Mesothelial cell of epicardium (in vitro differentiated cells): ENCODE measurements around the gene PLEKHD1. TPM values are rescaled to one million over a fixed set of nuclear protein-coding genes. Genes with fewer than 3 reads are reported as not detected.
"Not testable (repeated sequence)": the region's sequence is repeated elsewhere in the genome, so short reads cannot be mapped to it uniquely, and the experiment has no call there.

Experiments
- DNase-seq, 2 experiments: peaks; one replicate each; pipeline ENCODE4 v3.0.0; 2021; ENCODE audit warnings: low spot score in 2 of 2; ENCODE audit not compliant: unreplicated experiment in 2 of 2
- H3K27ac Mint-ChIP-seq: 2 replicates; pipeline ENCODE4 v1.8.0; 2021; ENCODE audit warnings: mixed read lengths
- H3K27me3 Mint-ChIP-seq: 2 replicates; pipeline ENCODE4 v1.8.0; 2021; ENCODE audit warnings: low read depth, mixed read lengths
- H3K36me3 Mint-ChIP-seq: 2 replicates; pipeline ENCODE4 v1.8.0; 2021; ENCODE audit warnings: mixed read lengths
- H3K4me1 Mint-ChIP-seq: 2 replicates; pipeline ENCODE4 v1.8.0; 2021; ENCODE audit warnings: mixed read lengths
- H3K4me3 Mint-ChIP-seq: 2 replicates; pipeline ENCODE4 v1.8.0; 2021; ENCODE audit warnings: mild to moderate bottlenecking, moderate library complexity, mixed read lengths
- H3K9me3 Mint-ChIP-seq: 2 replicates; pipeline ENCODE4 v1.8.0; 2021; ENCODE audit warnings: mixed read lengths
- total RNA-seq: library from RNA; stranded (reverse); gene quantifications from 3 replicates; pipeline ENCODE4 v1.2.1, GENCODE V29; 2021
- TF ChIP-seq, protein P1 (sequence below): fragments of 200-600 bp; sonication (generic); IDR thresholded peaks from one replicate; pipeline ENCODE4 v1.5.0; 2021; ENCODE audit warnings: antibody characterized with exemption; ENCODE audit not compliant: unreplicated experiment

The PLEKHD1 gene
- total RNA-seq, 1 donor from 2014 or later = 0.20 TPM

- H3K27me3 Mint-ChIP-seq = peaks cover 60% of the 10 kb centered on the region
Measured at GRCh38 chr14:69491193-69491592, 6.7 kb downstream of the PLEKHD1 start.

DNA sequence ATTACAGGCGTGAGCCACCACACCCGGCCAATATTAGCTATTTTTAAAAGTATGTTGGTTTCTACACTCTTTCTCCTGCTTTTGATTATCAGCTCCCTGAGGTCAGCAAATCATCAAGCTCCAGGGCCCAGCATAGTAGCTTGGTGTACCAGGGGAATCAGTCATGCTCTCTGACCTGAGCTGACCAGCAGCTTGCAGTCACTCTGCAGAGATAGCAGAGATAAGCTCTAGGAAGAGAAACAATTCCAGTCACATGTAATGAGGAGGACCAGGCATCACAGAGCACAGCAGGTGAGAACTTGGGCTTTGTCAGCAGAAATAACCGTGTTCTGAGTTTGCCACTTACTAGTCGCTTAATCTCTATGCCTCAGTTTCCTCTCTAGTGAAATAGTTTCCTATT lies 8.5 kb downstream of the PLEKHD1 start:
- no peak for DNase-seq
- no peak overlapping the region for H3K4me3 Mint-ChIP-seq
- TF ChIP-seq, protein P1, sequence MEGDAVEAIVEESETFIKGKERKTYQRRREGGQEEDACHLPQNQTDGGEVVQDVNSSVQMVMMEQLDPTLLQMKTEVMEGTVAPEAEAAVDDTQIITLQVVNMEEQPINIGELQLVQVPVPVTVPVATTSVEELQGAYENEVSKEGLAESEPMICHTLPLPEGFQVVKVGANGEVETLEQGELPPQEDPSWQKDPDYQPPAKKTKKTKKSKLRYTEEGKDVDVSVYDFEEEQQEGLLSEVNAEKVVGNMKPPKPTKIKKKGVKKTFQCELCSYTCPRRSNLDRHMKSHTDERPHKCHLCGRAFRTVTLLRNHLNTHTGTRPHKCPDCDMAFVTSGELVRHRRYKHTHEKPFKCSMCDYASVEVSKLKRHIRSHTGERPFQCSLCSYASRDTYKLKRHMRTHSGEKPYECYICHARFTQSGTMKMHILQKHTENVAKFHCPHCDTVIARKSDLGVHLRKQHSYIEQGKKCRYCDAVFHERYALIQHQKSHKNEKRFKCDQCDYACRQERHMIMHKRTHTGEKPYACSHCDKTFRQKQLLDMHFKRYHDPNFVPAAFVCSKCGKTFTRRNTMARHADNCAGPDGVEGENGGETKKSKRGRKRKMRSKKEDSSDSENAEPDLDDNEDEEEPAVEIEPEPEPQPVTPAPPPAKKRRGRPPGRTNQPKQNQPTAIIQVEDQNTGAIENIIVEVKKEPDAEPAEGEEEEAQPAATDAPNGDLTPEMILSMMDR = no peak
- no peak overlapping the region for H3K27ac Mint-ChIP-seq
- H3K9me3 Mint-ChIP-seq = no peaks in the 10 kb centered on the region
- no peaks in the 10 kb centered on the region for H3K4me1 Mint-ChIP-seq
- no peaks in the 10 kb centered on the region for H3K36me3 Mint-ChIP-seq
- H3K27me3 Mint-ChIP-seq = peaks cover 44% of the 10 kb centered on the region

More at GRCh38 chr14:69491193-69491592, 6.7 kb downstream of the PLEKHD1 start:
- no peaks in the 10 kb centered on the region for H3K36me3 Mint-ChIP-seq
- H3K9me3 Mint-ChIP-seq = no peaks in the 10 kb centered on the region
- H3K4me1 Mint-ChIP-seq = peaks cover 2% of the 10 kb centered on the region
- H3K27ac Mint-ChIP-seq = no peak overlapping the region
- H3K4me3 Mint-ChIP-seq = no peak overlapping the region
- TF ChIP-seq, protein P1 = no peak
- no peak for DNase-seq

- Mint-ChIP-seq H3K4me3 (no peak overlapping the region), H3K9me3 (no peaks in the 10 kb centered on the region), H3K36me3 (no peaks in the 10 kb centered on the region), H3K27me3 (peaks cover 36% of the 10 kb centered on the region), H3K4me1 (no peaks in the 10 kb centered on the region), H3K27ac (no peak overlapping the region)
- TF ChIP-seq, protein P1 = no peak
- DNase-seq = no peak
Measured at GRCh38 chr14:69493791-69494190, 9.3 kb downstream of the PLEKHD1 start.

GRCh38 chr14:69495341-69495921 lies 10.9 kb downstream of the PLEKHD1 start:
- Mint-ChIP-seq H3K4me1 (no peaks in the 10 kb centered on the region), H3K27ac (no peak overlapping the region), H3K36me3 (no peaks in the 10 kb centered on the region), H3K9me3 (no peaks in the 10 kb centered on the region), H3K4me3 (no peak overlapping the region), H3K27me3 (peaks cover 30% of the 10 kb centered on the region)
- TF ChIP-seq, protein P1 = no peak
- no peak for DNase-seq

GRCh38 chr14:69497866-69498265 lies 13.3 kb downstream of the PLEKHD1 start:
- H3K4me1 Mint-ChIP-seq = peaks cover 16% of the 10 kb centered on the region
- not testable (repeated sequence) for DNase-seq, H3K4me3 Mint-ChIP-seq, H3K9me3 Mint-ChIP-seq, H3K36me3 Mint-ChIP-seq, H3K27ac Mint-ChIP-seq
- peaks cover 26% of the 10 kb centered on the region for H3K27me3 Mint-ChIP-seq

DNA sequence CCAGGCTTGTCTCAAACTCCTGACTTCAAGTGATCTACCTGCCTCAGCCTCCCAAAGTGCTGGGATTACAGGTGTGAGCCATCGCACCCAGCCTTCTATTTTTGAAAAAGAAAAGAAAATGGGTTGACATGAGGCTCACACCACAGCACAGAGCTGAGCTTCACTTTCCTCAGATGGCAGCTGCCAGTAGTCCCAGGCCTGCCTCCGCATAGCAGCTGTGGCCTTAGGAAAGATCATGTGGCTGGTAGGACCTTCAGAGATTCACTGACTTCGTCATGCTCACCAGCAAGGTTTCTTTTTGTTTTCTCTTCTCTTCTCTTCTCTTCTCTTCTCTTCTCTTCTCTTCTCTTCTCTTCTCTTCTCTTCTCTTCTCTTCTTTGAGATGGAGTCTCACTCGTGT lies 13.8 kb downstream of the PLEKHD1 start:
- not testable (repeated sequence) for H3K9me3 Mint-ChIP-seq, DNase-seq, H3K4me3 Mint-ChIP-seq, H3K36me3 Mint-ChIP-seq, H3K27ac Mint-ChIP-seq
- Mint-ChIP-seq H3K27me3 (peaks cover 24% of the 10 kb centered on the region), H3K4me1 (peaks cover 16% of the 10 kb centered on the region)

GRCh38 chr14:69499436-69499835 lies 14.9 kb downstream of the PLEKHD1 start:
- Mint-ChIP-seq H3K4me3 (no peak overlapping the region), H3K27me3 (peaks cover 17% of the 10 kb centered on the region), H3K4me1 (peaks cover 16% of the 10 kb centered on the region), H3K36me3 (no peaks in the 10 kb centered on the region), H3K27ac (no peak overlapping the region), H3K9me3 (no peaks in the 10 kb centered on the region)
- DNase-seq = no peak
- TF ChIP-seq, protein P1 = no peak
